AG04449 (cell line): Measurements from ENCODE around the gene COMMD1.
A peak's percentile ranks its signal among the peaks of the same experiment; 100 is the strongest.

Experiments used
- CTCF ChIA-PET: fragments of 350-600 bp; formaldehyde crosslinking; extraction: SDS; loops from one replicate; lab custom pipeline; 2021; ENCODE audit warnings: antibody characterized with exemption; lab: Yijun Ruan, JAX
- POLR2A ChIA-PET: fragments of 400-600, 350-600 bp; formaldehyde crosslinking; extraction: SDS; loops from one replicate; lab custom pipeline; 2020; ENCODE audit warnings: antibody characterized with exemption, inconsistent platforms; lab: Yijun Ruan, JAX
- DNase-seq: peaks from one replicate; pipeline ENCODE4 v3.0.0-alpha.2; 2010; ENCODE audit warnings: low read depth, low spot score
- H3K4me3 ChIP-seq: 2 replicates; pipeline ENCODE4 v1.5.1; 2011; ENCODE audit warnings: low read depth, mild to moderate bottlenecking, control low read depth, low read length
- CTCF ChIP-seq: IDR thresholded peaks from one replicate; pipeline ENCODE4 v1.5.1; 2011; ENCODE audit warnings: mild to moderate bottlenecking, moderate library complexity, low read length, control low read depth, inconsistent platforms; ENCODE audit not compliant: insufficient read depth; ENCODE audit errors: missing control alignments

Gene COMMD1

GRCh38 chr2:61920548-61920947 is 15.1 kb downstream of the COMMD1 start:
- POLR2A ChIA-PET, result interaction anchor here (0.7 kb wide), 1 partner anchor 589 kb away, joined by 3 read pairs; no protein-coding TSS in a partner anchor
- H3K4me3 ChIP-seq, result no peak overlapping the region
- DNase-seq, result no peak
- CTCF ChIA-PET, result interaction anchor here (0.9 to 1.3 kb wide), 2 partner anchors 488 to 491 kb away, joined by 4 to 5 read pairs; no protein-coding TSS in a partner anchor
- TF ChIP-seq CTCF, result no peak

- ChIA-PET CTCF (interaction anchor here (1.3 kb wide), 1 partner anchor 488 kb away, joined by 10 read pairs; no protein-coding TSS in a partner anchor), POLR2A (no interaction called here)
- DNase-seq, result no peak
- no peak overlapping the region for H3K4me3 ChIP-seq
- TF ChIP-seq CTCF, result no peak
Observed at GRCh38 chr2:61922714-61923113, 17.2 kb downstream of the COMMD1 start.

GRCh38 chr2:61924895-61925663 is 19.6 kb downstream of the COMMD1 start:
- POLR2A ChIA-PET, result no interaction called here
- DNase-seq, result no peak
- CTCF ChIA-PET, result interaction anchor here (1.6 to 1.7 kb wide), 2 partner anchors 13 to 486 kb away, joined by 5 to 9 read pairs; no protein-coding TSS in a partner anchor
- H3K4me3 ChIP-seq, result no peak overlapping the region
- no peak for TF ChIP-seq CTCF

GRCh38 chr2:61926531-61927477 is 21.3 kb downstream of the COMMD1 start:
- POLR2A ChIA-PET, result interaction anchor here (0.7 kb wide), 1 partner anchor 163 kb away, joined by 3 read pairs; no protein-coding TSS in a partner anchor

GRCh38 chr2:61928826-61929461 is 23.5 kb downstream of the COMMD1 start:
- no peak overlapping the region for H3K4me3 ChIP-seq
- no peak for TF ChIP-seq CTCF
- CTCF ChIA-PET, result interaction anchor here (1.1 to 3.4 kb wide), 4 partner anchors 10 to 482 kb away, joined by 3 to 12 read pairs (median 6); no protein-coding TSS in a partner anchor
- peak; percentile 21 for DNase-seq
- POLR2A ChIA-PET, result no interaction called here

More at GRCh38 chr2:61926531-61927477, 21.3 kb downstream of the COMMD1 start:
- CTCF ChIA-PET, result interaction anchor here (1.6 to 3.4 kb wide), 4 partner anchors 8 to 484 kb away, joined by 5 to 12 read pairs (median 8); no protein-coding TSS in a partner anchor
- no peak for DNase-seq
- TF ChIP-seq CTCF, result no peak
- no peak overlapping the region for H3K4me3 ChIP-seq
